K562 (cell line): ENCODE measurements around the gene PNRC1. TPM values are rescaled to one million over a fixed set of nuclear protein-coding genes. Genes with fewer than 3 reads are reported as not detected.

ENCODE experiments used
- ATAC-seq: fragments of 200-7000 bp; cut with Tn5 transposase; 3 replicates; pipeline ENCODE4 v1.9.1; 2020; ENCODE audit warnings: moderate library complexity
- BruUV-seq: library from RNA; stranded (reverse); fragments of 400-500 nt; replicated peaks from 2 replicates; lab custom pipeline; 2021; lab: Mats Ljungman, UMichigan
- CTCF ChIA-PET: fragments of 300-600 bp; formaldehyde crosslinking; extraction: SDS; loops from one replicate; lab custom pipeline; 2021; ENCODE audit warnings: low intra/inter-chr PET ratio; lab: Yijun Ruan, JAX
- POLR2A ChIA-PET: fragments of 300-600, 350-650 bp; sonication (Branson Sonifier 250); formaldehyde crosslinking; extraction: SDS; loops from one replicate; lab custom pipeline; 2021; ENCODE audit warnings: antibody characterized with exemption, inconsistent platforms; lab: Yijun Ruan, JAX
- DNase-seq, 4 experiments: peaks; one replicate each; pipeline versions ENCODE4 v3.0.0 to v3.0.0-alpha.2; 2011 to 2018; ENCODE audit warnings: low spot score in 3 of 4, mixed read lengths in 3 of 4; ENCODE audit errors: extremely low read depth in 1 of 4
- FAIRE-seq: peaks from 2 replicates; lab custom pipeline; 2011; peaks lifted over from hg19 to GRCh38; lab: Jason Lieb, UNC
- H2AFZ ChIP-seq: 2 replicates; pipeline ENCODE4 v1.6.0; 2011; ENCODE audit warnings: low read depth, low read length, control low read depth, inconsistent platforms
- H3K27ac ChIP-seq: fragments of 200-600 bp; 3 replicates; pipeline ENCODE4 v1.8.0; 2011; ENCODE audit warnings: low read depth, mild to moderate bottlenecking, control low read depth, inconsistent platforms, low read length, moderate library complexity, mixed read lengths; ENCODE audit errors: extremely low read depth
- H3K27me3 ChIP-seq, 2 experiments: fragments of 300-600 bp in 1 of 2; 2 replicates in 1 of 2; 3 replicates in 1 of 2; pipeline versions ENCODE4 v1.6.0 to v1.8.0; 2011; ENCODE audit warnings: inconsistent platforms in 2 of 2, low read length in 2 of 2, mild to moderate bottlenecking in 1 of 2, mixed read lengths in 1 of 2, moderate library complexity in 1 of 2; ENCODE audit not compliant: control insufficient read depth in 2 of 2, insufficient read depth in 2 of 2
- H3K36me3 ChIP-seq: fragments of 300-600 bp; 3 replicates; pipeline ENCODE4 v1.8.0; 2011; ENCODE audit warnings: mild to moderate bottlenecking, low read length, inconsistent platforms; ENCODE audit not compliant: control insufficient read depth, insufficient read depth
- H3K4me1 ChIP-seq, 2 experiments: fragments of 200-600 bp in 1 of 2; replicated peaks in 1 of 2; 2 replicates in 1 of 2; 3 replicates in 1 of 2; pipeline versions ENCODE4 v1.5.1 to v1.8.0; 2011; ENCODE audit warnings: inconsistent platforms in 2 of 2, low read length in 2 of 2, mild to moderate bottlenecking in 1 of 2, mixed read lengths in 1 of 2, moderate library complexity in 1 of 2; ENCODE audit not compliant: control insufficient read depth in 2 of 2, insufficient read depth in 2 of 2
- H3K4me2 ChIP-seq: 2 replicates; pipeline ENCODE4 v1.6.1; 2011; ENCODE audit warnings: low read length, control low read depth, inconsistent platforms, mixed read lengths; ENCODE audit not compliant: insufficient read depth
- H3K4me3 ChIP-seq: fragments of 200-600 bp; sonication (generic), shearing (Covaris generic); 2 replicates; pipeline ENCODE4 v1.5.1; 2016; ENCODE audit warnings: control low read depth, inconsistent platforms
- H3K79me2 ChIP-seq: fragments of 200-600 bp; 3 replicates; pipeline ENCODE4 v1.8.0; 2011; ENCODE audit warnings: low read length, inconsistent platforms; ENCODE audit not compliant: control insufficient read depth, insufficient read depth
- H3K9ac ChIP-seq, 2 experiments: 2 replicates each; pipeline versions ENCODE4 v1.6.0 to v1.6.1; 2011; ENCODE audit warnings: low read depth in 2 of 2, low read length in 2 of 2, control low read depth in 1 of 2, inconsistent platforms in 1 of 2, mild to moderate bottlenecking in 1 of 2, mixed read lengths in 1 of 2; ENCODE audit not compliant: insufficient read depth in 1 of 2
- H3K9me1 ChIP-seq: one replicate; pipeline ENCODE4 v1.6.0; 2011; ENCODE audit warnings: inconsistent platforms, mild to moderate bottlenecking, low read length, moderate library complexity; ENCODE audit not compliant: control insufficient read depth, insufficient read depth
- H3K9me3 ChIP-seq: replicated peaks from 2 replicates; pipeline ENCODE4 v1.5.1; 2011; ENCODE audit warnings: low read depth, low read length, inconsistent platforms; ENCODE audit not compliant: control insufficient read depth, insufficient read depth
- H4K20me1 ChIP-seq: replicated peaks from 2 replicates; pipeline ENCODE4 v1.6.1; 2011; ENCODE audit warnings: low read length, inconsistent platforms, mixed read lengths; ENCODE audit not compliant: control insufficient read depth, insufficient read depth
- FOXA1 ChIP-seq: fragments of 450-650 bp; IDR thresholded peaks from 2 replicates; pipeline ENCODE4 v1.6.1; 2016; ENCODE audit warnings: mild to moderate bottlenecking, borderline replicate concordance
- GABPA ChIP-seq: fragments of 200-800 bp; sonication (Bioruptor generic); conservative IDR thresholded peaks from 2 replicates; pipeline ENCODE4 v1.6.1; 2016; ENCODE audit warnings: low read depth, missing genetic modification characterization, missing compliant biosample characterization
- KDM1A ChIP-seq, 2 experiments: fragments of 450-650 bp; IDR thresholded peaks; 2 replicates each; pipeline ENCODE4 v1.6.1; 2016; ENCODE audit warnings: mild to moderate bottlenecking in 2 of 2
- POLR2AphosphoS5 ChIP-seq: IDR thresholded peaks from 2 replicates; pipeline ENCODE4 v1.6.1; 2011; ENCODE audit warnings: mild to moderate bottlenecking, low read depth, low read length, moderate library complexity; ENCODE audit not compliant: control insufficient read depth, insufficient read depth
- PRDM10 ChIP-seq: fragments of 450-650 bp; IDR thresholded peaks from 2 replicates; pipeline ENCODE4 v1.6.1; 2018; ENCODE audit not compliant: partially characterized antibody
- USF1 ChIP-seq: sonication (generic); formaldehyde crosslinking; IDR thresholded peaks from 2 replicates; pipeline ENCODE4 v1.9.0; 2022; ENCODE audit warnings: mild to moderate bottlenecking, missing genetic modification reagents
- ZNF76 ChIP-seq: fragments of 250-450 bp; sonication (Bioruptor Pico); IDR thresholded peaks from 2 replicates; pipeline ENCODE4 v1.4.0; 2020; ENCODE audit warnings: mild to moderate bottlenecking, moderate library complexity, borderline replicate concordance
- in situ Hi-C: fragments of 300-500 bp; cut with MboI; formaldehyde crosslinking; loops from 4 replicates; pipeline ENCODE4 v1.15.0; 2018; ENCODE audit warnings: inconsistent platforms, mixed read lengths
- intact Hi-C: fragments of 100-400 bp; cut with micrococcal nuclease; formaldehyde crosslinking; loops from 2 replicates; pipeline ENCODE4 v1.14.2; 2022
- polyA plus RNA-seq, 8 experiments: library from polyadenylated mRNA; depleted of rRNA in 4 of 8; stranded (reverse) in 5 of 8; unstranded in 3 of 8; fragments of >200 nt; fragmentation: Nextera tagmentation in 2 of 8; fragmentation: Illumina TruSeq in 1 of 8; extraction: Ambion mirVana in 2 of 8; extraction: Trizol in 1 of 8; gene quantifications; 2 replicates each; pipeline versions ENCODE4 v1.2.1 to v1.2.3, GENCODE V29; 2011 to 2014; ENCODE audit warnings: inconsistent platforms in 1 of 8, missing spikeins in 1 of 8
- total RNA-seq, 7 experiments: library from RNA; depleted of rRNA in 6 of 7; stranded (reverse); fragments of >200 nt in 6 of 7; fragmentation: Illumina TruSeq in 2 of 7; extraction: Trizol in 2 of 7; gene quantifications; 2 replicates each; pipeline versions ENCODE4 v1.2.1 to v1.2.3, GENCODE V29; 2011 to 2021; ENCODE audit warnings: low replicate concordance in 1 of 7

PNRC1 gene
- total and polyA plus RNA-seq, 9 of the 15 experiments (the other 6 are each of a cell fraction or from before 2014, with no cell fraction given) = 1.2 to 10.8 (median 6.5) TPM

GRCh38 chr6:89066940-89067646 lies 13.5 kb upstream of the PNRC1 start (continued):
- TF ChIP-seq PRDM10 (no peak), FOXA1 (no peak), ZNF76 (no peak), GABPA (tag) (no peak), USF1 (CRISPR knock-in tag) (no peak)

- ChIA-PET POLR2A (interaction anchor here (0.6 to 1.3 kb wide), 3 partner anchors 9 to 1285 kb away, joined by 4 to 5 read pairs (median 4); no protein-coding TSS in a partner anchor), CTCF (no interaction called here)
- Histone ChIP-seq H3K9me1 (no peaks in the 10 kb centered on the region), H3K4me1 (peaks cover 4 to 13% of the 10 kb centered on the region in 2 experiments; a peak in 4 of 5 replicates), H3K27ac (no peak overlapping the region), H3K9me3 (no peaks in the 10 kb centered on the region), H3K79me2 (no peaks in the 10 kb centered on the region), H2AFZ (no peak overlapping the region), H3K27me3 (no peaks in the 10 kb centered on the region), H3K9ac (no peak overlapping the region), H3K4me3 (no peak overlapping the region), H4K20me1 (no peaks in the 10 kb centered on the region), H3K36me3 (no peaks in the 10 kb centered on the region), H3K4me2 (no peak overlapping the region)
- FAIRE-seq (no peak), ATAC-seq (no peak), DNase-seq (no peak)
- no peak for TF ChIP-seq KDM1A (IDR thresholded peaks at IDR 0.05)
- TF ChIP-seq POLR2AphosphoS5 = no peak
- BruUV-seq = no TSS peak
- intact Hi-C loops = no loop called here
- in situ Hi-C loops = no loop called here
Measured at GRCh38 chr6:89067796-89068195, 12.8 kb upstream of the PNRC1 start.
